Measurements from ENCODE around the gene HNRNPU.

- TF ChIP-seq EZH2phosphoT487 (IDR thresholded peaks at IDR 0.05; ENCODE audit: unreplicated experiment) = no peak
- no peak for TF ChIP-seq CTCF (conservative IDR thresholded peaks at IDR 0.05; ENCODE audit: low read depth in 2 of 2)
- TF ChIP-seq POLR2AphosphoS5 (IDR thresholded peaks at IDR 0.05; ENCODE audit: low read depth) = no peak
- no peak for TF ChIP-seq REST (IDR thresholded peaks at IDR 0.05; ENCODE audit: unreplicated experiment)
- no peak for TF ChIP-seq EZH2 (IDR thresholded peaks at IDR 0.05; ENCODE audit: low read depth, unreplicated experiment)
- TF ChIP-seq ZNF114 (CRISPR knock-in tag; IDR thresholded peaks at IDR 0.05) = no peak
- TF ChIP-seq JUNB (IDR thresholded peaks at IDR 0.05; ENCODE audit: unreplicated experiment) = no peak
- no peak for TF ChIP-seq CREB1 (CRISPR knock-in tag; IDR thresholded peaks at IDR 0.05; ENCODE audit: low read depth)
- no peak for TF ChIP-seq ETS1 (IDR thresholded peaks at IDR 0.05)
- no peak for TF ChIP-seq ZNF462 (CRISPR knock-in tag; IDR thresholded peaks at IDR 0.05)
- TF ChIP-seq STAT1 (IDR thresholded peaks at IDR 0.05; ENCODE audit: unreplicated experiment) = no peak
- no peak for TF ChIP-seq ZNF331 (CRISPR knock-in tag; IDR thresholded peaks at IDR 0.05; ENCODE audit: low read depth)
Observed at GRCh38 chr1:244822878-244823277, 41.5 kb downstream of the HNRNPU start.

All from GM23338 (cell line).